ENCODE results near the gene MEI1. TPM values are rescaled to one million over a fixed set of nuclear protein-coding genes. Genes with fewer than 3 reads are reported as not detected.
A peak's percentile ranks its signal among the peaks of the same experiment; 100 is the strongest.

Gene MEI1
- total and polyA plus RNA-seq, 9 of the 15 experiments (the other 6 are each of a cell fraction or from before 2014, with no cell fraction given) = 0.08 to 0.68 (median 0.18) TPM; not detected in 2

DNA sequence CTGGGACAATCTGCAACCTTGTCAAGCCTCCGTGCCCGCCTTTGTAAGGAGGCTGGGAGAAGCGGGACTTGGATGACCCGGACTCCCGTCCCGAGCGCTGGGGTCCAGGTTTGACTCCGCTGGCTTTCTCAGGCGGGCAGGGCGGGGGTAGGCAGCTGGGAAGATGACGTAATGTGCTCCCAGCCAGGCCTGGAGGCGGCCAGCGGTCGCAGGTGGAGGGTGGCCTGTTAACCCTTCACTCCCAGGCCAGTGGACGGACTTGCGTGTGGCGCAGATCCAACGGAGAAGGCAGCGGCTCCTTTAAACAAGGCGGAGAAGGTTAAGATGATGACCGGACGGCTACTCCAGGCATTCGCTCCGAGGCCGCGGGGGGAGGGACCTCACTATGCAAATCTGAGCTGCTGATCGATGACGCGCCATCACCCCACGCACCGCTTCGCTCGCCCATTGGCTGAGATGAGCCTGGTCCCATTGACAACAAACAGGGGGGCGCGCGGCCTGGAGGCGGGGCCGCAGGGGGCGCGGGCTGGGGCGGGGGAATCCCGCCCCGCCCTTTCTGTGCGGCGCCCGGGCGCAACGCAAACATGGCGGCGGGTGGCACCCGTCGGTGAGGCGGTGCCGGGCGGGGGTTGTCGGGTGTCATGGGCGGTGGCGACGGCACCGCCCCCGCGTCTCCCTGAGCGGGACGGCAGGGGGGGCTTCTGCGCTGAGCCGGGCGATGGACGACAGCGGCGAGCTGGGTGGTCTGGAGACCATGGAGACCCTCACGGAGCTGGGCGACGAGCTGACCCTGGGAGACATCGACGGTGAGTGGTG lies 133.5 kb downstream of the MEI1 start, which contains the start of gene SREBF2 (continued):
- TF ChIP-seq, protein P1, sequence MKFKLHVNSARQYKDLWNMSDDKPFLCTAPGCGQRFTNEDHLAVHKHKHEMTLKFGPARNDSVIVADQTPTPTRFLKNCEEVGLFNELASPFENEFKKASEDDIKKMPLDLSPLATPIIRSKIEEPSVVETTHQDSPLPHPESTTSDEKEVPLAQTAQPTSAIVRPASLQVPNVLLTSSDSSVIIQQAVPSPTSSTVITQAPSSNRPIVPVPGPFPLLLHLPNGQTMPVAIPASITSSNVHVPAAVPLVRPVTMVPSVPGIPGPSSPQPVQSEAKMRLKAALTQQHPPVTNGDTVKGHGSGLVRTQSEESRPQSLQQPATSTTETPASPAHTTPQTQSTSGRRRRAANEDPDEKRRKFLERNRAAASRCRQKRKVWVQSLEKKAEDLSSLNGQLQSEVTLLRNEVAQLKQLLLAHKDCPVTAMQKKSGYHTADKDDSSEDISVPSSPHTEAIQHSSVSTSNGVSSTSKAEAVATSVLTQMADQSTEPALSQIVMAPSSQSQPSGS (CRISPR knock-in tag; IDR thresholded peaks at IDR 0.05) = peak; percentile 93
- TF ChIP-seq MIER1 (IDR thresholded peaks at IDR 0.05; ENCODE audit: low read depth) = no peak
- TF ChIP-seq, protein P2, sequence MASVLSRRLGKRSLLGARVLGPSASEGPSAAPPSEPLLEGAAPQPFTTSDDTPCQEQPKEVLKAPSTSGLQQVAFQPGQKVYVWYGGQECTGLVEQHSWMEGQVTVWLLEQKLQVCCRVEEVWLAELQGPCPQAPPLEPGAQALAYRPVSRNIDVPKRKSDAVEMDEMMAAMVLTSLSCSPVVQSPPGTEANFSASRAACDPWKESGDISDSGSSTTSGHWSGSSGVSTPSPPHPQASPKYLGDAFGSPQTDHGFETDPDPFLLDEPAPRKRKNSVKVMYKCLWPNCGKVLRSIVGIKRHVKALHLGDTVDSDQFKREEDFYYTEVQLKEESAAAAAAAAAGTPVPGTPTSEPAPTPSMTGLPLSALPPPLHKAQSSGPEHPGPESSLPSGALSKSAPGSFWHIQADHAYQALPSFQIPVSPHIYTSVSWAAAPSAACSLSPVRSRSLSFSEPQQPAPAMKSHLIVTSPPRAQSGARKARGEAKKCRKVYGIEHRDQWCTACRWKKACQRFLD (CRISPR knock-in tag; IDR thresholded peaks at IDR 0.05) = peak; percentile 63; the same call in 1 of the 2 replicates
- TF ChIP-seq ATF1 (CRISPR knock-in tag; IDR thresholded peaks at IDR 0.05) = 0 out of 2 replicates have a peak, but pooled peaks have one; percentile 15
- TF ChIP-seq ATF1 (tag; IDR thresholded peaks at IDR 0.05) = peak; percentile 96
- TF ChIP-seq, protein P3, sequence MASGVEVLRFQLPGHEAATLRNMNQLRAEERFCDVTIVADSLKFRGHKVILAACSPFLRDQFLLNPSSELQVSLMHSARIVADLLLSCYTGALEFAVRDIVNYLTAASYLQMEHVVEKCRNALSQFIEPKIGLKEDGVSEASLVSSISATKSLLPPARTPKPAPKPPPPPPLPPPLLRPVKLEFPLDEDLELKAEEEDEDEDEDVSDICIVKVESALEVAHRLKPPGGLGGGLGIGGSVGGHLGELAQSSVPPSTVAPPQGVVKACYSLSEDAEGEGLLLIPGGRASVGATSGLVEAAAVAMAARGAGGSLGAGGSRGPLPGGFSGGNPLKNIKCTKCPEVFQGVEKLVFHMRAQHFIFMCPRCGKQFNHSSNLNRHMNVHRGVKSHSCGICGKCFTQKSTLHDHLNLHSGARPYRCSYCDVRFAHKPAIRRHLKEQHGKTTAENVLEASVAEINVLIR (CRISPR knock-in tag; IDR thresholded peaks at IDR 0.05) = peak; percentile 75
- TF ChIP-seq, protein P4, sequence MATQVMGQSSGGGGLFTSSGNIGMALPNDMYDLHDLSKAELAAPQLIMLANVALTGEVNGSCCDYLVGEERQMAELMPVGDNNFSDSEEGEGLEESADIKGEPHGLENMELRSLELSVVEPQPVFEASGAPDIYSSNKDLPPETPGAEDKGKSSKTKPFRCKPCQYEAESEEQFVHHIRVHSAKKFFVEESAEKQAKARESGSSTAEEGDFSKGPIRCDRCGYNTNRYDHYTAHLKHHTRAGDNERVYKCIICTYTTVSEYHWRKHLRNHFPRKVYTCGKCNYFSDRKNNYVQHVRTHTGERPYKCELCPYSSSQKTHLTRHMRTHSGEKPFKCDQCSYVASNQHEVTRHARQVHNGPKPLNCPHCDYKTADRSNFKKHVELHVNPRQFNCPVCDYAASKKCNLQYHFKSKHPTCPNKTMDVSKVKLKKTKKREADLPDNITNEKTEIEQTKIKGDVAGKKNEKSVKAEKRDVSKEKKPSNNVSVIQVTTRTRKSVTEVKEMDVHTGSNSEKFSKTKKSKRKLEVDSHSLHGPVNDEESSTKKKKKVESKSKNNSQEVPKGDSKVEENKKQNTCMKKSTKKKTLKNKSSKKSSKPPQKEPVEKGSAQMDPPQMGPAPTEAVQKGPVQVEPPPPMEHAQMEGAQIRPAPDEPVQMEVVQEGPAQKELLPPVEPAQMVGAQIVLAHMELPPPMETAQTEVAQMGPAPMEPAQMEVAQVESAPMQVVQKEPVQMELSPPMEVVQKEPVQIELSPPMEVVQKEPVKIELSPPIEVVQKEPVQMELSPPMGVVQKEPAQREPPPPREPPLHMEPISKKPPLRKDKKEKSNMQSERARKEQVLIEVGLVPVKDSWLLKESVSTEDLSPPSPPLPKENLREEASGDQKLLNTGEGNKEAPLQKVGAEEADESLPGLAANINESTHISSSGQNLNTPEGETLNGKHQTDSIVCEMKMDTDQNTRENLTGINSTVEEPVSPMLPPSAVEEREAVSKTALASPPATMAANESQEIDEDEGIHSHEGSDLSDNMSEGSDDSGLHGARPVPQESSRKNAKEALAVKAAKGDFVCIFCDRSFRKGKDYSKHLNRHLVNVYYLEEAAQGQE (IDR thresholded peaks at IDR 0.05; ENCODE audit: borderline replicate concordance) = peak; percentile 65
- TF ChIP-seq, protein P4 (CRISPR knock-in tag; IDR thresholded peaks at IDR 0.05; ENCODE audit: low read depth) = no peak
- TF ChIP-seq BCOR (IDR thresholded peaks at IDR 0.05) = peak; percentile 53; the same call in 1 of the 2 replicates
- TF ChIP-seq PRMT5 (CRISPR knock-in tag; IDR thresholded peaks at IDR 0.05) = no peak
- TF ChIP-seq CXXC5 (CRISPR knock-in tag; IDR thresholded peaks at IDR 0.05) = peak; percentile 65
- 0 out of 4 replicates have a peak, but pooled peaks of 1 of the 2 experiments have one; percentile 8 for TF ChIP-seq SRF (CRISPR knock-in tag; IDR thresholded peaks at IDR 0.05)
- TF ChIP-seq RBM25 (IDR thresholded peaks at IDR 0.05; ENCODE audit: low read depth, low read length, severe bottlenecking) = peak; percentile 31

Data from K562 (cell line).